Spleen (tissue), 11 donors: ENCODE results near the gene GSTP1. TPM values are rescaled to one million over a fixed set of nuclear protein-coding genes. Genes with fewer than 3 reads are reported as not detected.

ENCODE experiments used
- DNase-seq: peaks from one replicate; pipeline ENCODE4 v3.0.0-alpha.2; 2020
- H3K27ac ChIP-seq, 8 donors: fragments of 200-600 bp; sonication (generic) in 7 of 8; 1 replicate in 4 of 8; 2 replicates in 4 of 8; pipeline versions ENCODE4 v1.5.0 to v1.8.0; 2016 to 2021; ENCODE audit warnings: inconsistent platforms in 4 of 8, mild to moderate bottlenecking in 4 of 8, moderate library complexity in 1 of 8
- H3K27me3 ChIP-seq, 7 donors: fragments of 200-600 bp; sonication (generic) in 6 of 7; replicated peaks in 1 of 7; 1 replicate in 4 of 7; 2 replicates in 3 of 7; pipeline versions ENCODE4 v1.5.0 to v1.8.0; 2016 to 2021; ENCODE audit warnings: inconsistent platforms in 3 of 7, mild to moderate bottlenecking in 1 of 7
- H3K36me3 ChIP-seq, 6 donors: fragments of 200-600 bp; sonication (generic) in 5 of 6; 1 replicate in 4 of 6; 2 replicates in 2 of 6; pipeline versions ENCODE4 v1.5.0 to v1.8.0; 2016 to 2021; ENCODE audit warnings: inconsistent platforms in 2 of 6
- H3K4me1 ChIP-seq, 6 donors: fragments of 200-600 bp; sonication (generic) in 5 of 6; 1 replicate in 3 of 6; 2 replicates in 3 of 6; pipeline versions ENCODE4 v1.5.0 to v1.8.0; 2016 to 2021; ENCODE audit warnings: inconsistent platforms in 3 of 6
- H3K4me3 ChIP-seq, 8 donors: fragments of 200-600 bp; sonication (generic) in 7 of 8; 1 replicate in 4 of 8; 2 replicates in 4 of 8; pipeline versions ENCODE4 v1.5.0 to v1.8.0; 2016 to 2021; ENCODE audit warnings: inconsistent platforms in 4 of 8, mild to moderate bottlenecking in 4 of 8, moderate library complexity in 2 of 8
- H3K9me3 ChIP-seq, 8 donors: fragments of 200-600 bp; sonication (generic) in 7 of 8; 1 replicate in 4 of 8; 2 replicates in 4 of 8; pipeline versions ENCODE4 v1.5.0 to v1.8.0; 2016 to 2021; ENCODE audit warnings: inconsistent platforms in 4 of 8
- POLR2A ChIP-seq, 3 donors: fragments of 450-650 bp; IDR thresholded peaks; one replicate each; pipeline ENCODE4 v1.5.1; 2017; ENCODE audit warnings: antibody characterized with exemption in 3 of 3, mild to moderate bottlenecking in 1 of 3
- POLR2AphosphoS5 ChIP-seq, 3 donors: sonication (generic); formaldehyde crosslinking; IDR thresholded peaks; one replicate each; pipeline ENCODE4 v1.5.1; 2017; ENCODE audit warnings: antibody characterized with exemption in 3 of 3
- WGBS, 5 donors: extraction: QIAGEN DNeasy Blood & Tissue Kit in 3 of 5; methylation state at CpG; one replicate each; pipeline versions ENCODE4 v1.1.5 to v1.1.7; 2013 to 2018; 5-methylcytosine and 5-hydroxymethylcytosine counted together
- intact Hi-C: fragments of 100-400 bp; cut with DNase I; formaldehyde crosslinking; loops from one replicate; pipeline ENCODE4 v1.15.0; 2023; ENCODE audit warnings: low total_unique reads
- polyA plus RNA-seq, 3 donors: library from polyadenylated mRNA; stranded (reverse); fragments of 200-250 nt; gene quantifications; one replicate each; pipeline ENCODE4 v1.2.1, GENCODE V29; 2013
- total RNA-seq, 7 donors: library from RNA; depleted of rRNA in 3 of 7; stranded (reverse); fragments of >200 nt in 3 of 7; fragmentation: NEBNext Ultra II Directional in 4 of 7; extraction: Animal tissue kit (Norgen Biotek cat#: 25700) in 4 of 7; gene quantifications; one replicate each; pipeline versions ENCODE4 v1.1.0 to v1.2.1, GENCODE V29; 2016 to 2021
- TF ChIP-seq, protein P1 (sequence below), 11 experiments: fragments of 200-600 bp in 7 of 11; fragments of 450-650 bp in 4 of 11; sonication (generic) in 4 of 11; IDR thresholded peaks in 8 of 11; conservative IDR thresholded peaks in 3 of 11; 1 replicate in 7 of 11; 2 replicates in 4 of 11; pipeline versions ENCODE4 v1.4.0 to v1.8.0; 2016 to 2021; ENCODE audit warnings: antibody characterized with exemption in 11 of 11, inconsistent platforms in 4 of 11, mild to moderate bottlenecking in 1 of 11
- donor health status: healthy with polysubstance abuse.
- donor health status: DM: no; HTN: no; CAD: no; lungs with moderate emphysema.
- donor health status: DM: no; HTN: no; CAD: no.
- donor health status: Bipolar disorder and iron deficiency.
- donor health status: healthy.
- donor health status: DM: no; HTN: no; CAD: no.
- donor health status: DM: yes; HTN: yes; CAD: no.

The GSTP1 gene
- total and polyA plus RNA-seq, 10 donors = 211 to 399 (median 296) TPM

DNA sequence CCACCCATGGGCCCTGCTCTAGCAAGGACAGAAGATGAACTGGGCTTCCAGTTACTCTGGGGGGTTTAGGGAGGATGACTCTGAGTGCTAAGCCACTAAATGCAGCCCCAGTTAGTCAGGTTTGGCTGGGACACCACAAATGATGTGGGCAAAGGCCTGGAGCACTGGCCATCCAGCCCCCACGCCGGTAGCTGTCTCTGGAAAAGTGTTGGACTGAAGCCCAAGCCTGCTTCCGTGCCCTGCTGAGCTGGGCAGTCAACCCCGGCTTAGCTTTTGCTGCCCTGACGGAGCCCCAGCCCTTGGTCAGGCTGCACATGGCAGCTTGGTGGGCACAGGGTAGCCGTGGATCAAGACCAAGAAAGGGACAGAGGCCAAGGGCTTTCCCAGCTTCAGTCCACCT lies 5.7 kb upstream of the GSTP1 start:
- Histone ChIP-seq H3K9me3 (no peaks in the 10 kb centered on the region), H3K27ac (no peak overlapping the region), H3K4me1 (peaks cover 6 to 25% (median 15%) of the 10 kb centered on the region in 6 donors), H3K27me3 (peaks cover 0 to 56% (median 0%) of the 10 kb centered on the region in 7 donors), H3K36me3 (no peaks in the 10 kb centered on the region), H3K4me3 (no peak overlapping the region)
- DNase-seq = no peak
- WGBS, 5 donors = 79 to 89% (median 84%) methylated on average over 5 to 6 of the region's 6 CpGs
- intact Hi-C loops = no loop called here
- no peak for TF ChIP-seq POLR2AphosphoS5 (IDR thresholded peaks at IDR 0.05)

DNA sequence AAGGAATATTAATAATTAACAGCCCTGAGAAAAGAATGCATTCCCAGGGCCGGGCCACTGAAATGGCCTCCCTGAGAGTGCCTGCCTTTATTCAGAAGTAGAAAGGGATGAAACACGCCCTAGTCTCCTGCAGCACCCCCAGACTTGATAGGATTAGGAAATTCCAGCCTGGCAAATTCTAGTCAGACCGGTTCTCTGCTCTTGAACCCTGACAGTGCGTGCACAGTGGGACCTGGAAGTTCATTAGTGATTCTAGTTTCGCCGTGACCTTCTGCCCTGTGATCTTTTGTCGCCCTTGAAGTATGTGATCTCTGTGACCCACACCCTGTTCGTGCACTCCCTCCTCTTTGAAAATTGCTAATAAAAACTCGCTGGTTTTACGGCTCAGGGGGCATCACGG lies 2.1 kb upstream of the GSTP1 start:
- intact Hi-C loops = no loop called here
- no peak overlapping the region for H3K27ac ChIP-seq
- H3K27me3 ChIP-seq = peaks cover 0 to 35% (median 0%) of the 10 kb centered on the region in 7 donors
- peak; percentile 8 for DNase-seq
- peaks cover 0 to 19% (median 4%) of the 10 kb centered on the region in 6 donors for H3K36me3 ChIP-seq
- 64 to 80% (median 73%) methylated on average over 11 of the region's 11 CpGs for WGBS, 5 donors
- H3K9me3 ChIP-seq = no peaks in the 10 kb centered on the region
- no peak overlapping the region for H3K4me3 ChIP-seq
- TF ChIP-seq POLR2A (IDR thresholded peaks at IDR 0.05) (no peak), POLR2AphosphoS5 (IDR thresholded peaks at IDR 0.05) (no peak)
- TF ChIP-seq, protein P1, sequence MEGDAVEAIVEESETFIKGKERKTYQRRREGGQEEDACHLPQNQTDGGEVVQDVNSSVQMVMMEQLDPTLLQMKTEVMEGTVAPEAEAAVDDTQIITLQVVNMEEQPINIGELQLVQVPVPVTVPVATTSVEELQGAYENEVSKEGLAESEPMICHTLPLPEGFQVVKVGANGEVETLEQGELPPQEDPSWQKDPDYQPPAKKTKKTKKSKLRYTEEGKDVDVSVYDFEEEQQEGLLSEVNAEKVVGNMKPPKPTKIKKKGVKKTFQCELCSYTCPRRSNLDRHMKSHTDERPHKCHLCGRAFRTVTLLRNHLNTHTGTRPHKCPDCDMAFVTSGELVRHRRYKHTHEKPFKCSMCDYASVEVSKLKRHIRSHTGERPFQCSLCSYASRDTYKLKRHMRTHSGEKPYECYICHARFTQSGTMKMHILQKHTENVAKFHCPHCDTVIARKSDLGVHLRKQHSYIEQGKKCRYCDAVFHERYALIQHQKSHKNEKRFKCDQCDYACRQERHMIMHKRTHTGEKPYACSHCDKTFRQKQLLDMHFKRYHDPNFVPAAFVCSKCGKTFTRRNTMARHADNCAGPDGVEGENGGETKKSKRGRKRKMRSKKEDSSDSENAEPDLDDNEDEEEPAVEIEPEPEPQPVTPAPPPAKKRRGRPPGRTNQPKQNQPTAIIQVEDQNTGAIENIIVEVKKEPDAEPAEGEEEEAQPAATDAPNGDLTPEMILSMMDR (IDR thresholded peaks at IDR 0.05 in 8 of 11, conservative IDR thresholded peaks at IDR 0.05 in 3 of 11) = no peak
- H3K4me1 ChIP-seq = peaks cover 23 to 59% (median 42%) of the 10 kb centered on the region in 6 donors

DNA sequence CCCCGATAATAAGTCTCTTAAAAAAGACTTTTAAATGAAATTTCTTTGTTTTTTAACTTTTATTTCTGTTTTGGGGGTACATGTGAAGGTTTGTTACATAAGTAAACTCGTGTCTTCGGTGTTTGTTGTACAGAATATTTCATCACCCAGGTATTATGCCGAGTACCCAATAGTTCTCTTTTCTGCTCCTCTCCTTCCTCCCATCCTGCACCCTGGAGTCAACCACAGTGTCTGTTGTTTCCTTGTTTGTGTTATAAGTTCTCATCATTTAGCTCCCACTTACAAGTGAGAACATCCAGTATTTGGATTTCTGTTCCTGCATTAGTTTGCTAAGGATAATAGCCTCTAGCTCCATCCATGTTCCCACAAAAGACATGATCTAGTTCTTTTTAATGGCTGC lies 1.6 kb upstream of the GSTP1 start:
- no peaks in the 10 kb centered on the region for H3K9me3 ChIP-seq
- DNase-seq = no peak
- WGBS, 5 donors = 49 to 74% (median 61%) methylated on average over 4 of the region's 4 CpGs
- intact Hi-C loops = no loop called here
- H3K36me3 ChIP-seq = peaks cover 0 to 24% (median 4%) of the 10 kb centered on the region in 6 donors
- no peak overlapping the region for H3K27ac ChIP-seq
- peaks cover 0 to 30% (median 0%) of the 10 kb centered on the region in 7 donors for H3K27me3 ChIP-seq
- TF ChIP-seq, protein P1 (IDR thresholded peaks at IDR 0.05 in 8 of 11, conservative IDR thresholded peaks at IDR 0.05 in 3 of 11) = no peak
- TF ChIP-seq POLR2A (IDR thresholded peaks at IDR 0.05) (no peak), POLR2AphosphoS5 (IDR thresholded peaks at IDR 0.05) (no peak)
- peaks cover 23 to 64% (median 47%) of the 10 kb centered on the region in 6 donors for H3K4me1 ChIP-seq
- no peak overlapping the region for H3K4me3 ChIP-seq

DNA sequence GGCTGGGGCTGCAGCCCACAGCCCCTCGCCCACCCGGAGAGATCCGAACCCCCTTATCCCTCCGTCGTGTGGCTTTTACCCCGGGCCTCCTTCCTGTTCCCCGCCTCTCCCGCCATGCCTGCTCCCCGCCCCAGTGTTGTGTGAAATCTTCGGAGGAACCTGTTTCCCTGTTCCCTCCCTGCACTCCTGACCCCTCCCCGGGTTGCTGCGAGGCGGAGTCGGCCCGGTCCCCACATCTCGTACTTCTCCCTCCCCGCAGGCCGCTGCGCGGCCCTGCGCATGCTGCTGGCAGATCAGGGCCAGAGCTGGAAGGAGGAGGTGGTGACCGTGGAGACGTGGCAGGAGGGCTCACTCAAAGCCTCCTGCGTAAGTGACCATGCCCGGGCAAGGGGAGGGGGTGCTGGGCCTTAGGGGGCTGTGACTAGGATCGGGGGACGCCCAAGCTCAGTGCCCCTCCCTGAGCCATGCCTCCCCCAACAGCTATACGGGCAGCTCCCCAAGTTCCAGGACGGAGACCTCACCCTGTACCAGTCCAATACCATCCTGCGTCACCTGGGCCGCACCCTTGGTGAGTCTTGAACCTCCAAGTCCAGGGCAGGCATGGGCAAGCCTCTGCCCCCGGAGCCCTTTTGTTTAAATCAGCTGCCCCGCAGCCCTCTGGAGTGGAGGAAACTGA lies 731 bp downstream of the GSTP1 start:
- peak; percentile 91 for DNase-seq
- peak overlapping the region; percentile 87 to 96 (median 94) for H3K27ac ChIP-seq
- peaks cover 0 to 43% (median 4%) of the 10 kb centered on the region in 6 donors for H3K36me3 ChIP-seq
- intact Hi-C loops = no loop called here
- peak overlapping the region; percentile 40 to 79 (median 64) for H3K4me3 ChIP-seq
- 18 to 24% (median 23%) methylated on average over 25 to 33 of the region's 33 CpGs for WGBS, 5 donors
- H3K27me3 ChIP-seq = peaks cover 0 to 11% (median 0%) of the 10 kb centered on the region in 7 donors
- peaks cover 28 to 84% (median 67%) of the 10 kb centered on the region in 6 donors for H3K4me1 ChIP-seq
- TF ChIP-seq POLR2A (IDR thresholded peaks at IDR 0.05) (no peak), POLR2AphosphoS5 (IDR thresholded peaks at IDR 0.05) (no peak)
- TF ChIP-seq, protein P1 (IDR thresholded peaks at IDR 0.05 in 8 of 11, conservative IDR thresholded peaks at IDR 0.05 in 3 of 11) = no peak
- no peaks in the 10 kb centered on the region for H3K9me3 ChIP-seq
